HG03039 (cell line): ENCODE measurements around the gene RASAL2.
"Not testable (repeated sequence)": the region's sequence is repeated elsewhere in the genome, so short reads cannot be mapped to it uniquely, and the experiment has no call there.

Experiments used
- ATAC-seq: cut with Tn5 transposase; IDR thresholded peaks from one replicate; pipeline ENCODE4 v1.9.1; 2021; ENCODE audit warnings: mild to moderate bottlenecking, moderate library complexity; ENCODE audit not compliant: unreplicated experiment

RASAL2 gene

GRCh38 chr1:178109348-178110143 is 15.6 kb downstream of the RASAL2 start:
- ATAC-seq = no peak

DNA sequence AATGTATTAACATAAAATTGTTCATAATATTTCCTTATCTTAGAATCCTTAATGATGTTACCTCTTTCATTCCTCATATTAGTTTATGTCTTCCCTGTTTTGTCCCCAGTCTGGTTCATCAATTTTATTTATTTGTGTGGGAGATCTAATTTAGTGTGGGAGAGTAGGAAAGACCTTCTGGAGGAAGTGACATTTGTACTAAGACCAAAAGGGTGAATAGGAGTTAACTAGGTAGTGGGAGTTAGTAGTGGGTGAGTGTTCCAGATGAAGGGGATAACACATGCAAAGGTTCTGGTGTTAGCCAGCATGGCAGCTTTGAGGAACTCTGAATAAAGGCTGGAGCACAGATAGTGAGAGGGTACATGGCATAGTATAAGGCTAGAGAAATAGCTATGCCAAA is 21.4 kb downstream of the RASAL2 start:
- ATAC-seq = no peak

GRCh38 chr1:178118524-178118923 is 24.6 kb downstream of the RASAL2 start:
- no peak for ATAC-seq

- ATAC-seq = no peak
Observed at GRCh38 chr1:178119628-178120027, 25.7 kb downstream of the RASAL2 start.

DNA sequence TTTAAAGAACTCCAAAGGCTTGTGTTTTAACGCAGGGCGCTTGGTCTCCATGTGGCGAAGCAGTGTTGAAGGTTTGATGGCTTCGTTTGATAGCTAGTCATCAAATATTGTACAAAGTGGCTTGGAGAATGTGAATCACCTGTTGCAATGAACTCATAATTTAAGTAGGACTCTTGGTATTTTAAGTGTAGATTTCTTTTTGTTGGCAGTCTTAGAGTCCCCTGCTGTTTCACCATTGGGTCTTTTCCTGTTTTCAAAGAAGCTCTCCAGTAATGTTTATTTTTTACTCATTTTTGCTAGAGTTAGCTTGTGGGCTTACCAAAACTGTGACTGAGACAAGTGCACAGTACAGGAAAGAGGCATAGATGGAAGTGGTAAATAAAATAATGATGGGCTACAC is 26.2 kb downstream of the RASAL2 start:
- no peak for ATAC-seq

DNA sequence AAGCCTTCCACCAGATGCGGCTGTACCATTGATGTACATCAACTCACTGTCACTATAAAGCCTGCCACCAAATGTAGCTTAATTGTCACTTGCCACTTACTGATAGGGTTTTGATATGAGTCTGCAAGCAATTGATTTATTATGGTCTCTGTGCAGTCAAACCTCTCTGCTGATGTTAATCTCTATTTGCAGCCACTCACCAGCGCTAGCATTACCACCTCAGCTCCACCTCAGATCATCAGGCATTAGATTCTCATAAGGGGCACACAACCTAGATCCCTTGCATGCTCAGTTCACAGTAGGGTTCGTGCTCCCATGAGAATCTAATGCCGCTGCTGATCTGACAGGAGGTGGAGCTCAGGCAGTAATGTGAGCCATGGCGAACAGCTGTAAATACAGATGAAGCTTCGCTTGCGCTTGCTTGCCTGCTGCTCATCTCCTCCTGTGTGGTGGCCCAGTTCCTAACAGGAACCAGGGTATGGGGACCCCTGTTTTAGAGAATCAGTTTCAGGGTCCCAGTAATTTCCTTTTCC is 26.7 kb downstream of the RASAL2 start:
- ATAC-seq = not testable (repeated sequence)

DNA sequence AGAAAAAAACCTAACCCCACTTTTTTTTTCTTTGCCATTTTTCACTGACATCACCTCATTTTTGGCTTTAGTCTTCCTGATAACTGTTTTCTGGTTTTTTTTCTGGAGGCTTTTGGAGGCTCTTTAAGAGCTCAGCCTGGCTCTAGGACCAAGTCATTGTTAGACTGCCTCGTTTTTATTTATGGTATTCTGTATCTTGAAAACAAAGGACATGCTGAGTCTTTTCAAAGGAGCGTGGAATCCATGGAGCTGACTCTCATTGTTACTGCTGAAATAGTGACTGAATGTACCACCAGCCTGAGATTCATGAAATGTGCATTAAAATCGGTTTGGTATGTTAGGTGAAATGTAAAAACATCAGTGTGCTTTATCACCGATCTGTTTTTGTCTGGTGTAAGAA is 28.0 kb downstream of the RASAL2 start:
- no peak for ATAC-seq

DNA sequence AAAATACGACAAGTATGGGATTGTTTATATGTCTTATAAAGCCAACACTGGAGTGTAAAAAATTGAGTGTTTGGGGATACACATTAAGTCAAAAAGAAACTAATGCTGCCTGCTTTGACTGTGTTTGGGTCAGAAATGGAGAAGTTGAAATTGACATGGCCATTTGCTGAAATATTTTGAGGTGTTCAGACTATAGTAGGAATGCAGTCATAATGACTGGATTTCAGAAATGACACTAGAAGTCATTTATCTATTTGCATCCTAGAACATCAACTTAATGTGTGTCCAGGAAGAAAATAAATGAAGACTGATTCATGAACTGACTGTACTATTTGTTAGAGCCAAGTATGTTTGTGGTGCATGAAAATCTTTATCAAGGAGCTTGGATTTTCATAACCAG is 28.4 kb downstream of the RASAL2 start:
- ATAC-seq = peak; percentile 73

- ATAC-seq = no peak
Observed at GRCh38 chr1:178124115-178124514, 30.2 kb downstream of the RASAL2 start.

DNA sequence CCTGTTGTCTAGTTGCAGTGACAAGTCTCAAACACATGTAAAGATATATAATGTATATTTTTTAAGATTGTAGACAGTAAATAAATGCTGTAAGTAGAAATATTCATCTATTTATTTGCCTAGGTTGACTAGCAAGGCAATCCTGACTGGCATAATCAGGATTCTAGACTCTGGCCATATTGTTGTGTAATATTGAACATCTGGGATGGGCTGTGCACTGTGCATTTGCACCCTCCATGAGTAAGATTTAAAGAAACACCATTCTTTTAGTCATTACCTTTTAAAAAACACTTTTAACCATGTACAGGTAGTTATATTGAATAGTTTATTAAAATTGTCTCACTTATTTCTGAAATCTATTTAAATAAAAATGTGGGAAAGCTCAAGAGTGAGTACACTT is 32.4 kb downstream of the RASAL2 start:
- ATAC-seq = no peak

GRCh38 chr1:178126741-178127185 is 32.9 kb downstream of the RASAL2 start:
- ATAC-seq = peak; percentile 45

DNA sequence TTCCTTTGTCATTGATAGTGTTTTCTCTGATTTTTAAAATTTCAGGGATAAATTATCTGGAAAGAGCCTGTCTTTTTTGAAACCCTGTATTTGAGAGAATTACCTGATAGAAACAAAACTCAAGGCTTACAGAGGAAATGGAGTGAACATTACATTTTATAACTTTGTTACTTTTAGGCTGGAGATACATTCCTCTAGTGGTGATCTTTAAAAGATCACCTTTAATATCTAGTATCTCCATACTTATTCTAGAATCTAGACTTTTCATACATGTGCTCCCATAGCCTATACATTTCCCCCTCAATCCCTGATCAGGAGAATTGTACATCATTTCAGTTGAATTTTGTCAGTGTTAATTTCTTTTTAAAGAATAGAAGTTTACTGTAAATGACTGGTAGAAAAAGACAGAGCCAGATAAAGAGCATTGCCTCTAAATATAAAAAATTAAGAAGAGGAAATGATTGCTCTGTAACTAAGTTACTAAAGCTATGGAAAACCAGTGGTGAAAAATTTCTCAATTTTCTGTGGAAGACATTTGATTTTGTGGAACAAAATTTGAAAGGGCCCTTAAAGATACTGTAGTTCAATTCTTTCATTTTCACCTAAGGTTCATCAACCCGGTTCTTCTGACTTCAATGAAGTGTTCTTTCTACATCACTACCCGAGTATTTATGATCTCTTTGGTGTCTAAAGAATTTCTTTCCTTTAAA is 33.7 kb downstream of the RASAL2 start:
- ATAC-seq = no peak

DNA sequence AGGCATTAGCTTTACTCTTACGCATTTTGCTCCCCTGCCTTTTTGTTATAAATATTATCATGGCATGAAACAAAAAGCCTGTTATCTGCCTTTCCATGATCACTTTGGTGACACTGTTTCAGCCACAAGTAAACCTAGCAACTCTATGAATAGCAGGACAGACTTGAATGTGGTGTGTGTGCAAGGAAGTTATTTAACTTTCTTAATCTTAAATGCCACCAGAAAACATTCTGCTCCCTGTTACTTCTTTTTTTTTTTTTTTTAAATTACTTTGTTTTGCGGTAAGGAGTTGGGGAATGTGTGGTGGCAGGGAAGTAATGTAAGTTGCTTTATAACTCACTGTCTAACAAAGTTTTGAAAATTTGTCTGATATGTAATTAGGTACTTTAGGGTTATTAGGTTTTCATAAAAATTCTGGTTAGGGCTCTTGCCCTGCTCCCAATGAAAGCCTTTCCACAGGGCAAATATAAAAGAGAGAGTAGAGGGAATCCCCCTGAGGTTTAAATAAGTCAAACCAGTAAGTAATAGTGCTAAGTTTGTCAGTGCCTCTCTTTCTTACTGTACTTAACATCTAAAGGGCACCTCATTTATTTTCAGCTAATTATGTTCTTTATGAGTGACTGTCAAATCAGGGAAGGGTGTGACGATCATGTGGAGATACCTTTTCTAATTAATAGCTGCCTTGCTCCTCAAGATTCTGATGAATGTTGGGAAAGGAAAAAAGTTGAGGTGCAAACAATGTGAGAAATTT is 39.5 kb downstream of the RASAL2 start:
- ATAC-seq = no peak

- no peak for ATAC-seq
Observed at GRCh38 chr1:178134061-178134460, 40.2 kb downstream of the RASAL2 start.

DNA sequence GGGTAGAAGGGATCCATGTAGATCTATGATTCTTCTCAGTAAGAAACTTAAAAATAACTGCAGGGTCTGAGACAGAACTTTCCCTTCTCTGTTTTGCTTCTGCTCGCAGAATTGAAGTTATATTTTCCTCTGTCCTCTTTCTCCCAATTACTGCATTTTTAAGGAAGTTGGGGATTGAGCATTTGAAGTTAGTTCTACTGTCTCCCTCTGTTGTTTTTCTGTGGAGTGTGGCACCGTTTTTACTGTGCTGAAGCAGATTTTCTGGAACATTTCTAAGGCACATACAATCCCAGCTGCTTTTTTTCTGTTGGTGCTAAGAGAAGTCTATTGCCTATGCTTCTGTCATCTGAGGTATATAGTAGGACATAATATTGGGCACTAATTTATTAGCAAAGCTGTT is 43.3 kb downstream of the RASAL2 start:
- no peak for ATAC-seq

DNA sequence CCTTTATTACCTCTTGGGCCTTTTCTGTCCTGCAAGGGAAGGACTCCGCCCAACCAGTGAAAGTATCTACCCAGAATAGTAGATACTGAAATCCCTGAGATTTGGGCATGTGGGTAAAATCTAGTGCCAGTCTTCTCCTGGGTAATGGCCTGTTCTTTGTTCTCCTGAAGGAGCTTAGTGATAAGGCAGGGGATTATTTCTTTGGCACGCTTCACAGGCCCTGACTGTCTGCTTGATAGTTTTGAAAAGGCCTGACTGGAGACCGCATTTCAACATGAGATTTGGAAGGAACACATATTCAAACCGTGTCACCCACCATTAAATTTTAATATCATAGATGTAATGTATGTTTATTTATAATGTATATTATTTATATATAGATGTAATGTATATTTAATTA is 48.9 kb downstream of the RASAL2 start:
- ATAC-seq = no peak

DNA sequence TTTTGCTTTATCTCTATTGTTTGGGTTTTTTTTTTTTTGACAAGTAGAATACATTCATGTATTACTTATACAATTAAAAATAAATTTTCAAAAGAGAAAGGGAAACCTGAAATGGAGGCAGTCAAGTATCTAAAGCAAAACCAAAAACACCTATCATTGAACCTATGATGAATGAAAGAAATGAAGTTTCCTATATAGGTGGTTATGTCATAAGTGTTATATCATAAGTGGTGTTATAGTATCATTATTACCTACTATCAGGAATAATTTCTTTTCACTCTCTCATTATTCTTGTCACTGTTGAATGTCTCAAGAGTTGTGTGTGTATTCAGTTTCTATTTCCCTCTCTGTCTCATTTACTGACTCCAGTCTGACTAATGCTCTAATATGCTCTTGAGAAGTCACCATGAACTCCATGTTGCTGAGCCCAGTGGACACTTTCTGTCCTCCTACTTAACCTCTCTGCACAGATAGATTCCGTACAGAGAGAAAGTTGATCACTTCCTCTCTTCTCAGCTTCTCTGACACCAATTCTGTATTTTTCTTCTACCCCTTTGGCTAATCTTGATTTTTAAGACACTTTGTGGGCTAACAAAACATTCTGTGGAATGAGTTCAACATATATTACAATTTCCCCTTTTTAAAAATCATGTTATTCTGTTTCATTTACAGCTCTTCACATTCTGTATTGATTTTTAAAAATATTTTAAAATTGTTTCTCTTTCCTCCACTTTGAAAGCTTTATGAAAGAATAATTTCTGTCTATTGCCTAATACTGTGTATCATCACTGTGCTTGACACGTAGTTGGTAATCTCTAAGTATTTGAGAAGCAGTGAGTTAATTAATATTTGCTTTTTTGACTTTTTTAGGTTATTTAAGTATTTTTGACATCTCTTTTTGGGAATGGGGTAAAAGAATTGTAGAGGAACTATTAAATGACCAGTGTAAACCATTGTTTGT is 50.1 kb downstream of the RASAL2 start:
- no peak for ATAC-seq

DNA sequence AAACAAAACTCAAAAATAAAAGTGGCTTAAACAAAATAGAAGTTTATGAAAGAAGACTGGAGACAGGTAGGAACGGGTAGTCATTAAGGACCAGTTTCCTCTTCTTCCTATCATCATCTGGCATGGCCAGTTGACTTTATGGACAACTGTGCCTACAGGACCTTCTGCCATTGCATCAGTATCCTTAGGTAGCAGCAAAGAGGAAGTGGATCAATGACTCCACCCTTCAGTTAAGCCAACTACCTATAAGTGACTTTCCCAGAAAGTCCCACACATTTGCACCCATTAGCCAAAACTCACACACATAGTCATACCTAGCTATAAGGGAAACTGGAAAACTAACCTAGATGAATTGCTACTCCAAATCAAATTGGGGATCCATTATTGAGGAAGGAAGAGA is 51.7 kb downstream of the RASAL2 start:
- no peak for ATAC-seq

DNA sequence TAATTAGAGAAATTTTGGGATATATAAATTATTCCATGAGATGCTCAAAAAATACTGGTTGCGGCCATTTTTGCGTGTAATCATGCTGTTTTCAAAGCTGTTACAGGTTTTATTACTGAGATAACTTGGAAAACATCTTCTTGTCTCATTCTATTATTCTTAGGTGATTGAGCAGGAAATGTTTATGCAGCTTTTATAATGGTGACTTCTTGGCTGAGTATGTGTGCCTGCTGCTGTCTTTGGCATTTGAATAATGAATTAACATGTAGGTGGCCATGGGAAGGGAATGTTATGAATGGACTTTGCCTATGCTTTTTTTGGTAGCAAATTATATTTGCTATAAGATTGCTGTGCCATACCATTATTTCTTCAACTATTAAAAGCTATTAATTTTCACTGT is 52.5 kb downstream of the RASAL2 start:
- no peak for ATAC-seq

DNA sequence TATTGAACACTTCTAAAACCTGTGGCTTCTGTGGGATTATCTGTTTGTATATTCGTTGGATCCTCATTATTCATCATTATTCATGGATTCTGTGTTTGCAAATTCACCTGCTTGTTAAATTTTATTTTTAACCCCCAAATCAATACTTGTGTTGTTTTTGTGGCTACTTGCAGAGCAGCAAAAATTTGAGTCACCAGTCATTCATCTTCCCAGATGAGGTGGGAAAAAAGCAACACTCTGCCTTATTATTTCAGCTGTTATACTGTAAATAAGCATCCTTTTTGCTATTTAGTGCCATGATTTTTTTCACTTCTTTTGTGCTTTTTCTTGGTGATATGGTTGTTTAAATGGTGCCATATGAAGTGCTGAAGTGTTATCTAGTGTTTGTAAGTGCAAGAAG is 56.7 kb downstream of the RASAL2 start:
- no peak for ATAC-seq
